Measurements from ENCODE around the gene ZNF688. TPM values are rescaled to one million over a fixed set of nuclear protein-coding genes. Genes with fewer than 3 reads are reported as not detected.

ZNF688 gene
- total RNA-seq, 1 donor from 2014 or later: 23.5 TPM

Other genes starting within 250 kb of the ZNF688 start
- gene CD2BP2, start 216.4 kb downstream of the ZNF688 start, total RNA-seq: 71.2 TPM
- gene TBC1D10B, start 201.2 kb downstream of the ZNF688 start, total RNA-seq: 60.6 TPM
- gene MYL11, start 196.9 kb downstream of the ZNF688 start, total RNA-seq: 1.3 TPM
- gene SEPTIN1, start 189.2 kb downstream of the ZNF688 start, total RNA-seq: 11.5 TPM
- gene ZNF48, start 176.3 kb downstream of the ZNF688 start, total RNA-seq: 11.8 TPM
- 21.9 TPM for gene ZNF771, start 164.1 kb downstream of the ZNF688 start, total RNA-seq
- gene DCTPP1, start 141.7 kb downstream of the ZNF688 start, total RNA-seq: 53.3 TPM
- gene SEPHS2, start 125.8 kb downstream of the ZNF688 start, total RNA-seq: 112 TPM
- 16.7 TPM for gene ITGAL, start 99.0 kb downstream of the ZNF688 start, total RNA-seq
- gene ZNF768, start 45.1 kb downstream of the ZNF688 start, total RNA-seq: 61.1 TPM
- 11.9 TPM for gene ZNF747, start 36.9 kb downstream of the ZNF688 start, total RNA-seq
- 12.1 TPM for gene ZNF764, start 13.3 kb downstream of the ZNF688 start, total RNA-seq
- 24.0 TPM for gene ZNF785, start 14.0 kb upstream of the ZNF688 start, total RNA-seq
- 13.6 TPM for gene ZNF689, start 38.7 kb upstream of the ZNF688 start, total RNA-seq
- 68.9 TPM for gene PRR14, start 79.2 kb upstream of the ZNF688 start, total RNA-seq
- 84.9 TPM for gene FBRS, start 86.7 kb upstream of the ZNF688 start, total RNA-seq
- gene SRCAP, start 127.5 kb upstream of the ZNF688 start, total RNA-seq: 89.5 TPM
- gene PHKG2, start 176.7 kb upstream of the ZNF688 start, total RNA-seq: 39.2 TPM
- gene CFAP119, start 190.3 kb upstream of the ZNF688 start, total RNA-seq: 13.2 TPM
- gene RNF40, start 190.6 kb upstream of the ZNF688 start, total RNA-seq: 129 TPM
- gene ZNF629, start 215.5 kb upstream of the ZNF688 start, total RNA-seq: 18.9 TPM

Data from mucosa of gallbladder (tissue), 1 donor.